OCI-LY7 (cell line): ENCODE measurements around the gene COPS2. TPM values are rescaled to one million over a fixed set of nuclear protein-coding genes. Genes with fewer than 3 reads are reported as not detected.

Source experiments
- BruUV-seq: library from RNA; stranded (reverse); fragments of 400-500 nt; replicated peaks from 2 replicates; lab custom pipeline; 2021; lab: Mats Ljungman, UMichigan
- CTCF ChIA-PET: fragments of 300-600 bp; sonication (Branson Sonifier 250); formaldehyde crosslinking; loops from one replicate; lab custom pipeline; 2022; ENCODE audit warnings: antibody characterized with exemption; ENCODE audit not compliant: unreplicated experiment; lab: Charles Lee
- POLR2A ChIA-PET: fragments of 300-600 bp; sonication (Branson Sonifier 250); formaldehyde crosslinking; loops from one replicate; lab custom pipeline; 2022; ENCODE audit warnings: antibody characterized with exemption; lab: Charles Lee
- DNase-seq: peaks from one replicate; pipeline ENCODE4 v3.0.0-alpha.2; 2015; ENCODE audit warnings: low spot score
- H2AFZ ChIP-seq: fragments of 200-600 bp; sonication (generic), shearing (Covaris generic); 2 replicates; pipeline ENCODE4 v1.6.1; 2014; ENCODE audit warnings: mild to moderate bottlenecking, antibody characterized with exemption, low read length, moderate library complexity
- H3K27ac ChIP-seq: fragments of 200-600 bp; sonication (generic); 2 replicates; pipeline ENCODE4 v1.5.1; 2014; ENCODE audit warnings: mixed run types, low read depth, mild to moderate bottlenecking, moderate library complexity, low read length, inconsistent platforms; ENCODE audit not compliant: poor library complexity, severe bottlenecking
- H3K36me3 ChIP-seq: fragments of 200-600 bp; sonication (generic); 2 replicates; pipeline ENCODE4 v1.6.1; 2014; ENCODE audit warnings: mild to moderate bottlenecking, antibody characterized with exemption, low read length, moderate library complexity, mixed read lengths; ENCODE audit not compliant: insufficient read depth
- H3K4me1 ChIP-seq: fragments of 200-600 bp; sonication (generic); 2 replicates; pipeline ENCODE4 v1.5.1; 2014; ENCODE audit warnings: mild to moderate bottlenecking, low read length; ENCODE audit not compliant: insufficient read depth, poor library complexity, severe bottlenecking
- H3K4me2 ChIP-seq: fragments of 200-600 bp; sonication (generic); 2 replicates; pipeline ENCODE4 v1.6.1; 2014; ENCODE audit warnings: mild to moderate bottlenecking, low read length
- H3K4me3 ChIP-seq: fragments of 200-600 bp; sonication (generic); 2 replicates; pipeline ENCODE4 v1.5.1; 2014; ENCODE audit warnings: mild to moderate bottlenecking, low read depth, low read length; ENCODE audit not compliant: poor library complexity, severe bottlenecking
- H3K79me2 ChIP-seq: fragments of 200-600 bp; sonication (generic); 2 replicates; pipeline ENCODE4 v1.6.1; 2016; ENCODE audit warnings: low read depth, mild to moderate bottlenecking, low read length, moderate library complexity, mixed read lengths; ENCODE audit not compliant: insufficient read depth
- H3K9me2 ChIP-seq: fragments of 200-600 bp; sonication (generic); 2 replicates; pipeline ENCODE4 v1.6.1; 2016; ENCODE audit warnings: mild to moderate bottlenecking, low read length, mixed read lengths; ENCODE audit not compliant: insufficient read depth
- H3K9me3 ChIP-seq: fragments of 200-600 bp; sonication (generic); 2 replicates; pipeline ENCODE4 v1.6.1; 2014; ENCODE audit warnings: mild to moderate bottlenecking, mixed run types, low read length, mixed read lengths
- H4K20me1 ChIP-seq: fragments of 200-600 bp; sonication (generic); 2 replicates; pipeline ENCODE4 v1.6.1; 2014; ENCODE audit warnings: mild to moderate bottlenecking, antibody characterized with exemption, low read length, moderate library complexity, mixed read lengths; ENCODE audit not compliant: insufficient read depth
- EZH2phosphoT487 ChIP-seq: fragments of 200-600 bp; sonication (generic); IDR thresholded peaks from 2 replicates; pipeline ENCODE4 v1.6.1; 2018; ENCODE audit warnings: low read depth, borderline replicate concordance, mild to moderate bottlenecking, mixed run types, antibody characterized with exemption, low read length, moderate library complexity, mixed read lengths
- intact Hi-C: fragments of 100-400 bp; cut with micrococcal nuclease; formaldehyde crosslinking; loops from one replicate; pipeline ENCODE4 v1.10.0; 2022; ENCODE audit not compliant: unreplicated experiment
- total RNA-seq, 2 experiments: library from RNA; depleted of rRNA in 1 of 2; stranded (reverse); fragments of >200 nt in 1 of 2; shearing (Covaris generic) in 1 of 2; gene quantifications; 2 replicates each; pipeline ENCODE4 v1.2.3, GENCODE V29; 2014 to 2022
- TF ChIP-seq, protein P1 (sequence below): fragments of 200-600 bp; sonication (generic); conservative IDR thresholded peaks from 2 replicates; pipeline ENCODE4 v1.5.1; 2014; ENCODE audit warnings: mild to moderate bottlenecking, antibody characterized with exemption, low read length, moderate library complexity, mixed read lengths

Gene COPS2
- total RNA-seq, 2 experiments from 2014 or later, result 24.6 to 81.2 TPM

DNA sequence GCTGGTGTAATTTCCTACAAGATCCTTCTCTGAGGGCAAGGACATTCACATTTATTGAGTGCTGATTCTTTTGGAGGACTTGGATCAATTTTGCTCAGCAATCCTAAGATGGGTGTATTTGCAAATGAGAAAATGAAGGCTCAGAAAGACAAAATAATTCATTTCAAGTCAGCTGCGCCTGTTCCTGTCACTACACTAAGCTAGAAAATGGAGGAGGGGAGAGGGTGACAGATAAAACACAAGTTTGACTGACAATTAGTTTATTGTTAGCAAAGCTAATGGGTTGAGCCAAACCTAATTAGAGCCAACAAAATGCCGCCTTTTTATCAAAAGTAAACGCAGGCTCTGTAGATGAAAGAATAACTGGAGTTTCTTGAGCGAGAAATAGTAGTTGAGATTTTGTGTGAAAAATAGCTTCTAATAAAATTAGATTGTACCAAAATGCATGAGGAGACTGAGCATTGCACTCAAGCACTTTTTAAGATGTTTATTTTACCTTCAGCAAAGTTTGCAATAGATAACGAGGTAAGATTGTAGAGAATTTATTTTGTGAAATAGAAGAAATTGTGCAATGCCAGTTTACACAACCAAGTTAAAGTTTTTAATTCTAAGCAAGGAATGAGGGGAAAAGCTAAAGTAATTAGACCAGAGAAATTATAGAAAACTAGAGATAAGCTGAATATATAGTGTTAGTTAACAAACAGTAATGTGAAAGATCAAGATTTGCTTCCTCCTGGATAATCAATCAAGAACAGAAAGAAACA, 69.5 kb downstream of the COPS2 start:
- Histone ChIP-seq H4K20me1 (no peaks in the 10 kb centered on the region), H3K36me3 (no peaks in the 10 kb centered on the region), H3K79me2 (no peaks in the 10 kb centered on the region), H3K27ac (no peak overlapping the region), H3K4me1 (peaks cover 2% of the 10 kb centered on the region), H2AFZ (no peak overlapping the region), H3K9me3 (no peaks in the 10 kb centered on the region), H3K9me2 (no peaks in the 10 kb centered on the region), H3K4me2 (no peak overlapping the region), H3K4me3 (no peak overlapping the region)
- no peak for DNase-seq
- POLR2A ChIA-PET, result no interaction called here
- CTCF ChIA-PET, result no interaction called here
- intact Hi-C loops, result no loop called here
- no TSS peak for BruUV-seq
- TF ChIP-seq, protein P1, sequence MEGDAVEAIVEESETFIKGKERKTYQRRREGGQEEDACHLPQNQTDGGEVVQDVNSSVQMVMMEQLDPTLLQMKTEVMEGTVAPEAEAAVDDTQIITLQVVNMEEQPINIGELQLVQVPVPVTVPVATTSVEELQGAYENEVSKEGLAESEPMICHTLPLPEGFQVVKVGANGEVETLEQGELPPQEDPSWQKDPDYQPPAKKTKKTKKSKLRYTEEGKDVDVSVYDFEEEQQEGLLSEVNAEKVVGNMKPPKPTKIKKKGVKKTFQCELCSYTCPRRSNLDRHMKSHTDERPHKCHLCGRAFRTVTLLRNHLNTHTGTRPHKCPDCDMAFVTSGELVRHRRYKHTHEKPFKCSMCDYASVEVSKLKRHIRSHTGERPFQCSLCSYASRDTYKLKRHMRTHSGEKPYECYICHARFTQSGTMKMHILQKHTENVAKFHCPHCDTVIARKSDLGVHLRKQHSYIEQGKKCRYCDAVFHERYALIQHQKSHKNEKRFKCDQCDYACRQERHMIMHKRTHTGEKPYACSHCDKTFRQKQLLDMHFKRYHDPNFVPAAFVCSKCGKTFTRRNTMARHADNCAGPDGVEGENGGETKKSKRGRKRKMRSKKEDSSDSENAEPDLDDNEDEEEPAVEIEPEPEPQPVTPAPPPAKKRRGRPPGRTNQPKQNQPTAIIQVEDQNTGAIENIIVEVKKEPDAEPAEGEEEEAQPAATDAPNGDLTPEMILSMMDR, result no peak
- no peak for TF ChIP-seq EZH2phosphoT487

DNA sequence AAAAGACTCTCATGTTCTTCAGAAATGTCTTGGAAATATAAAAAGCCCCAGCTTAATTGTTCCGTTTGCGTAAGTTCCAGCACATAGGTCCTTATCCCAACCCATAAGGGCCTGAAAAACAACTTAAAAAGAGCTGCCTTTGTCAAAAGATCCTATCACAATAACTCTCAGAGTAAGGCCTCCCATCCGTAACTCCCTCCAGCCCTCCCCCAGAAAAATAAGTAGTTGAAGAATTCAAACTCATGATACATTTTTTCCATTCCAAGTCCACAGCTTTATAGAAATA, 71.2 kb downstream of the COPS2 start:
- Histone ChIP-seq H3K9me2 (no peaks in the 10 kb centered on the region), H3K27ac (no peak overlapping the region), H3K36me3 (no peaks in the 10 kb centered on the region), H3K4me3 (no peak overlapping the region), H2AFZ (no peak overlapping the region), H3K9me3 (no peaks in the 10 kb centered on the region), H3K4me1 (no peaks in the 10 kb centered on the region), H3K4me2 (no peak overlapping the region), H4K20me1 (no peaks in the 10 kb centered on the region), H3K79me2 (no peaks in the 10 kb centered on the region)
- no TSS peak for BruUV-seq
- intact Hi-C loops, result no loop called here
- ChIA-PET POLR2A (interaction anchor here (0.5 to 0.9 kb wide), 2 partner anchors 13 to 253 kb away, joined by 4 read pairs; no protein-coding TSS in a partner anchor), CTCF (no interaction called here)
- DNase-seq, result no peak
- TF ChIP-seq EZH2phosphoT487, result no peak
- TF ChIP-seq, protein P1, result no peak
